Muscle layer of duodenum (tissue), 2 donors: ENCODE results near the gene MAGI2.

Experiments used
- H3K27ac ChIP-seq: one replicate; pipeline ENCODE4 v1.7.0; 2013; ENCODE audit warnings: mild to moderate bottlenecking, low read length
- H3K27me3 ChIP-seq: one replicate; pipeline ENCODE4 v1.7.0; 2013; ENCODE audit warnings: low read depth, mild to moderate bottlenecking, control low read depth, low read length
- H3K36me3 ChIP-seq, 2 donors: one replicate each; pipeline ENCODE4 v1.7.0; 2013; ENCODE audit warnings: low read length in 2 of 2, control low read depth in 1 of 2, mild to moderate bottlenecking in 1 of 2; ENCODE audit not compliant: insufficient read depth in 2 of 2, control insufficient read depth in 1 of 2
- H3K4me1 ChIP-seq, 2 donors: one replicate each; pipeline ENCODE4 v1.7.0; 2013; ENCODE audit warnings: low read length in 2 of 2, mild to moderate bottlenecking in 2 of 2, control low read depth in 1 of 2, moderate library complexity in 1 of 2; ENCODE audit not compliant: insufficient read depth in 2 of 2, control insufficient read depth in 1 of 2
- H3K4me3 ChIP-seq, 2 donors: one replicate each; pipeline ENCODE4 v1.7.0; 2013; ENCODE audit warnings: low read length in 2 of 2, low read depth in 1 of 2, mild to moderate bottlenecking in 1 of 2
- H3K9me3 ChIP-seq, 2 donors: one replicate each; pipeline ENCODE4 v1.7.0; 2013; ENCODE audit warnings: low read length in 2 of 2, control low read depth in 1 of 2, mild to moderate bottlenecking in 1 of 2; ENCODE audit not compliant: control insufficient read depth in 1 of 2
- donor health status: healthy.

MAGI2 gene

GRCh38 chr7:78501064-78501463 lies 952.4 kb downstream of the MAGI2 start:
- Histone ChIP-seq H3K27me3 (no peaks in the 10 kb centered on the region), H3K36me3 (no peaks in the 10 kb centered on the region), H3K9me3 (no peaks in the 10 kb centered on the region), H3K27ac (no peak overlapping the region), H3K4me3 (no peak overlapping the region), H3K4me1 (no peaks in the 10 kb centered on the region)

DNA sequence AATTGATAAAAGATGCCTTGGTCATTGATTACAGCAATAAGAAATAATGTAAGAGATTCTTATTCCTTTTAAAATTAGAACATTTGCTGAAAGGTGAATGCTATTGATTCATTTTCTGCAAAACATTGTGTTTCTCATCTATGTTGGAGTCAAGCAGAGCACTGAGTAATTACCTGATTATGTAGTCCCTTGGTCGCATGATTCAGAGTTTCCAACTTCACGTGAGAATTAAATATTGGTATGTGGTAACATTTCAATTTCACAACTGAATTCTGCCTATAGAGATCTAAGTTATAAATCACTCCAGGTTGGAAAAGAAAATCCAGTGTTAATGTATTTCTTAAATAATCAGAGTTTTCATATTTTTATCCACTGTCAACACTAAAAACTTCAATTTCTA lies 953.5 kb downstream of the MAGI2 start:
- Histone ChIP-seq H3K9me3 (no peaks in the 10 kb centered on the region), H3K27me3 (no peaks in the 10 kb centered on the region), H3K27ac (no peak overlapping the region), H3K4me3 (no peak overlapping the region), H3K36me3 (no peaks in the 10 kb centered on the region), H3K4me1 (no peaks in the 10 kb centered on the region)

GRCh38 chr7:78499283-78499682 lies 954.2 kb downstream of the MAGI2 start:
- Histone ChIP-seq H3K4me1 (no peaks in the 10 kb centered on the region), H3K4me3 (no peak overlapping the region), H3K27ac (no peak overlapping the region), H3K9me3 (no peaks in the 10 kb centered on the region), H3K27me3 (no peaks in the 10 kb centered on the region), H3K36me3 (no peaks in the 10 kb centered on the region)

DNA sequence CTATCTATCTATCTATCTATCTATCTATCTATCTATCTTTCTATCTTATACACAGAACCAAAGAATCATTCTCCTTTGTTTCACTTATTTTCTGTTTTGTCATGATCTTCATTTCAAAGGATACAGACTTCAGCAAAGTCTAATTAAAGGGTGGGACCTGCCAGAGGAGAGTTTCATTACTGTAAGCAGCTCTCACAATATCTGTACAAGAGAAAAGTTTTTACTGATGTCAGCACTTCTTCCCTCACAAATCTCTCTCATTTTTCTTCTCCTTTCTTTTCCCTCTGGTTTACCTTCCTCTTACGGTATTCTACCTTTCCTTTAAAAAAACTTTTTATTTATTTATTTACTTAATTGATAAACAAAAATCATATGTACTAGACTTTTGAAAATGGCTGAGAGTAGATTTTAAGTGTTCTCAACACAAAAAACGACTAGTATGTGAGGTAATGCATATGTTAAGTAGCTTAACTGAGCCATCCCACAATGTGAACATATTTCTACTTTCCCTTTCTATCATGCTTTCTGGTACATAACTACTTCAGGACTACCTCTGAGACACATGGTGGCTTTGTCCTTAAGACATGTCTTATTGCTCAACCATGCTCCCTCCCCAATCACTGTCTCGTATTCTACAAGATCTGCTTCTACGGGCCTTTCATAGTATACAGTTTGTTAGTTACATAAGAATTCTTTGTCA lies 955.6 kb downstream of the MAGI2 start:
- H3K4me1 ChIP-seq: no peaks in the 10 kb centered on the region
- no peaks in the 10 kb centered on the region for H3K27me3 ChIP-seq
- no peaks in the 10 kb centered on the region for H3K36me3 ChIP-seq
- H3K4me3 ChIP-seq: no peak overlapping the region
- H3K27ac ChIP-seq: no peak overlapping the region
- H3K9me3 ChIP-seq: no peaks in the 10 kb centered on the region

DNA sequence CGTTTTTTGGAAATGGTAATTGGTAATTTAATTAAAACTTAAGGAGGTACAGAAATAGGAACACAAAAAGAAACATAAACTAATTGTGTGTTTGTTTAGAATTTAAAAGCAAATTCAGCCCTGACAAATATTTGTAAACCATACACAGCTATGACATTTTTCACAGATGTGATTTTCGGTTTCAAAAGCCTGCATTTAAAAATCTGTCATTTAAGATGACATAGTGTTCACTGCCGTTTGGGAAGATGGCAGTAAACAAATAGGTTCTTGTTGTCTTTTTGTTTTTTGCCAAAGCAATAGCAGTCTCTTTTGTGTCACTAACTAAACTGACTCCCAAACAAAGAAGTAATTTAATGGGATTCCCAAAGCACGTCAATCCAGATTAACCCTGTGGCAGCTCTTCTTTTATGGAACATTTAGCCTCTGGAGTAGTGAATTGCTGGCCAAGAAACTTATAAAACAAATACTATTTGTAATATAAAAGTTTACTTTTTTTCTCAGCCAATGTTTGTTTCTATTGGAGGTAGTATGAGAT lies 957.3 kb downstream of the MAGI2 start:
- H3K9me3 ChIP-seq: no peaks in the 10 kb centered on the region
- H3K27me3 ChIP-seq: no peaks in the 10 kb centered on the region
- no peaks in the 10 kb centered on the region for H3K4me1 ChIP-seq
- no peak overlapping the region for H3K27ac ChIP-seq
- H3K4me3 ChIP-seq: no peak overlapping the region
- no peaks in the 10 kb centered on the region for H3K36me3 ChIP-seq

- no peaks in the 10 kb centered on the region for H3K36me3 ChIP-seq
- H3K27me3 ChIP-seq: no peaks in the 10 kb centered on the region
- no peak overlapping the region for H3K27ac ChIP-seq
- H3K4me3 ChIP-seq: no peak overlapping the region
- H3K4me1 ChIP-seq: no peaks in the 10 kb centered on the region
- H3K9me3 ChIP-seq: no peaks in the 10 kb centered on the region
Observed at GRCh38 chr7:78493401-78493800, 960.1 kb downstream of the MAGI2 start.

DNA sequence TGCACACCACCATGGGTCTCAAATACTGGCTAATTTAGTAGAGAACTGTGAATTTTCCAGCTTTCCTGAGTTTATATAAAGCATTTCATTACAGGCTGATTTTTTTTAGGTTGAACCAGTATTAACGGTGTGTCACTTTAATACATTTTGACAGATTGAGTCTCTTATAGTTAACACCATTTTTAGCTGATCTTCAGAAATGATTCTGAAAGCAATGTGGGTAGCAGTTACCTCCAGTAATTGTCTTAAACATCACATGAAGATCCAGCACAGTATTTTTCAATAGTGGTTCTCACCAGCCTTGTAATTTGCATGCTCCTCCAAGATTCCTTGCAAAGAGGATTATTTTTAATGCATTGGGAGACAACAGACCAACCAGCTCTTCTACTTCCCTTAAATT lies 961.3 kb downstream of the MAGI2 start:
- H3K9me3 ChIP-seq: no peaks in the 10 kb centered on the region
- H3K27me3 ChIP-seq: no peaks in the 10 kb centered on the region
- H3K4me1 ChIP-seq: no peaks in the 10 kb centered on the region
- H3K27ac ChIP-seq: no peak overlapping the region
- no peak overlapping the region for H3K4me3 ChIP-seq
- no peaks in the 10 kb centered on the region for H3K36me3 ChIP-seq

DNA sequence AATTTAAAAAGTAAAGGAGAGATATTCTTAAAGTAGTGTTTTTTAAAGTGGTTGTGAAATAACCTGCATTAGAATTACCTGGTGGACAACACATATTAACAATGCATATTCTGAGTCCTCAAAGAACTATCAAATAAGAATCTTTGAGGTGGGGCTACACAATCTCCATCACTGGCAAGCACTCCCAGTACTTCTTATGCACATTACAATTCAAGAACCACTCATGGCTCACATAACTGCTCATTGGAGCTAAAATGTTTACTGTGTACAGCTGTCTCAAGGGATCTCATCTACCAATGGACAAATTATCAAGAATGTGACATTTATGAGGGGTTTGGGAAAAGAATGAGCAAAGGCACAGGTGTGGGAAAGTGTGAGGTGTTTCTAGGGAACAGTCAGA lies 962.9 kb downstream of the MAGI2 start:
- Histone ChIP-seq H3K4me3 (no peak overlapping the region), H3K27me3 (no peaks in the 10 kb centered on the region), H3K9me3 (no peaks in the 10 kb centered on the region), H3K4me1 (no peaks in the 10 kb centered on the region), H3K36me3 (no peaks in the 10 kb centered on the region), H3K27ac (no peak overlapping the region)

DNA sequence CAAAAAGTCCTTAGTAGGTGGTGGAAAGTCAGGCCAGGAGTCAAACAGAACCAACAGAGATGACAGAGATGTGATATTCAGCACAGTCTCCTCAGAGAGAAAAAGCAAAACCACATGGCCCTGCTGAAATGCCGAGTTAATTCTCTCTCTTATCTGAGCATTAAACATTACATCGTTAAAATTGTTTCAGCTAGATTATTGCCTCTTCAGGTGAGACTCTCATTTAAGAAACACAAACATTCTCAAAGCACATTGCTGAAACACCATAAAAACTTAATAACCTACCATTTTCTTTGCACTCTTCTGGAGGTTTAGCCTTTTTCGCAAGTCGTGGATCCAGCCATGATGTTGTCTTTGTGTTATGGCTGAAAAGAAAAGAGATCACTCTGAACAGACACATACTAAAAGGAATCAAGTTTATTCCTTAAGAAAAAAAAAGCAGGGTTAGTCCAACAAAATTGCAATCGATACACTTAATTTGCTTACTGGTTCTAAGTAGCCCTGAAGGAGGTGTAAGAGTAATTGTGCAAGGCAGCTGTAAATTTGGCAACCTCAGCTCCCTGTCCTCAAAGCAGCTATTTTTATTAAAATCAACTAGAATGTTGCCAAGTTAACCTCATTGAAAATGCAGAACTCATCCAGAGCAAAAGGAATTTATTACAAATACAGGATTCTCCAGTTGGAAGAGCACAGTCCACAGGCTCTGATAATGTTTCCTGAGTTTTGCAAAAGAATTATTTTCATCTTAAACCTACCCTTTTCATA lies 963.8 kb downstream of the MAGI2 start:
- no peak overlapping the region for H3K27ac ChIP-seq
- H3K4me3 ChIP-seq: no peak overlapping the region
- no peaks in the 10 kb centered on the region for H3K9me3 ChIP-seq
- no peaks in the 10 kb centered on the region for H3K4me1 ChIP-seq
- no peaks in the 10 kb centered on the region for H3K36me3 ChIP-seq
- no peaks in the 10 kb centered on the region for H3K27me3 ChIP-seq

GRCh38 chr7:78487464-78487863 lies 966.0 kb downstream of the MAGI2 start:
- Histone ChIP-seq H3K36me3 (no peaks in the 10 kb centered on the region), H3K4me1 (no peaks in the 10 kb centered on the region), H3K9me3 (no peaks in the 10 kb centered on the region), H3K27me3 (no peaks in the 10 kb centered on the region), H3K27ac (no peak overlapping the region), H3K4me3 (no peak overlapping the region)

- no peaks in the 10 kb centered on the region for H3K27me3 ChIP-seq
- no peaks in the 10 kb centered on the region for H3K36me3 ChIP-seq
- no peak overlapping the region for H3K27ac ChIP-seq
- no peaks in the 10 kb centered on the region for H3K4me1 ChIP-seq
- no peak overlapping the region for H3K4me3 ChIP-seq
- H3K9me3 ChIP-seq: no peaks in the 10 kb centered on the region
Observed at GRCh38 chr7:78479348-78479747, 974.1 kb downstream of the MAGI2 start.
